HG03342 (cell line): ENCODE measurements around the gene CCDC91.
A peak's percentile ranks its signal among the peaks of the same experiment; 100 is the strongest.
"Not testable (repeated sequence)": the region's sequence is repeated elsewhere in the genome, so short reads cannot be mapped to it uniquely, and the experiment has no call there.

Experiments used
- ATAC-seq: cut with Tn5 transposase; IDR thresholded peaks from one replicate; pipeline ENCODE4 v1.9.1; 2021; ENCODE audit warnings: mild to moderate bottlenecking, moderate library complexity; ENCODE audit not compliant: unreplicated experiment

The CCDC91 gene

GRCh38 chr12:28443337-28443736 is 253.1 kb downstream of the CCDC91 start:
- ATAC-seq = no peak

- no peak for ATAC-seq
Measured at GRCh38 chr12:28446031-28446430, 255.8 kb downstream of the CCDC91 start.

- ATAC-seq = no peak
Measured at GRCh38 chr12:28453686-28454085, 263.4 kb downstream of the CCDC91 start.

GRCh38 chr12:28456934-28457710 is 266.9 kb downstream of the CCDC91 start:
- no peak for ATAC-seq

- no peak for ATAC-seq
Measured at GRCh38 chr12:28457785-28458184, 267.5 kb downstream of the CCDC91 start.

- ATAC-seq = no peak
Measured at GRCh38 chr12:28459481-28459880, 269.2 kb downstream of the CCDC91 start.

GRCh38 chr12:28460420-28461130 is 270.3 kb downstream of the CCDC91 start:
- ATAC-seq = peak; percentile 73

GRCh38 chr12:28463396-28463795 is 273.1 kb downstream of the CCDC91 start:
- ATAC-seq = no peak

GRCh38 chr12:28471762-28472161 is 281.5 kb downstream of the CCDC91 start:
- not testable (repeated sequence) for ATAC-seq

- not testable (repeated sequence) for ATAC-seq
Measured at GRCh38 chr12:28476206-28476605, 285.9 kb downstream of the CCDC91 start.

- ATAC-seq = not testable (repeated sequence)
Measured at GRCh38 chr12:28479097-28479496, 288.8 kb downstream of the CCDC91 start.

- ATAC-seq = no peak
Measured at GRCh38 chr12:28479683-28480082, 289.4 kb downstream of the CCDC91 start.

- no peak for ATAC-seq
Measured at GRCh38 chr12:28484156-28484555, 293.9 kb downstream of the CCDC91 start.

- no peak for ATAC-seq
Measured at GRCh38 chr12:28486521-28486920, 296.3 kb downstream of the CCDC91 start.

- ATAC-seq = no peak
Measured at GRCh38 chr12:28489246-28489645, 299.0 kb downstream of the CCDC91 start.

- ATAC-seq = peak; percentile 97
Measured at GRCh38 chr12:28497889-28498411, 307.7 kb downstream of the CCDC91 start.

- ATAC-seq = no peak
Measured at GRCh38 chr12:28498850-28499249, 308.6 kb downstream of the CCDC91 start.

- ATAC-seq = no peak
Measured at GRCh38 chr12:28500373-28501024, 310.2 kb downstream of the CCDC91 start.

- ATAC-seq = no peak
Measured at GRCh38 chr12:28506271-28506670, 316.0 kb downstream of the CCDC91 start.

GRCh38 chr12:28507033-28507432 is 316.8 kb downstream of the CCDC91 start:
- ATAC-seq = no peak

- ATAC-seq = no peak
Measured at GRCh38 chr12:28507867-28508266, 317.6 kb downstream of the CCDC91 start.
